Heart left ventricle (tissue), 13 donors: ENCODE data around the gene TMEM79.

ENCODE experiments used
- CTCF ChIP-seq, 12 donors: fragments of 200-600 bp; sonication (generic) in 4 of 12; IDR thresholded peaks; one replicate each; pipeline versions ENCODE4 v1.5.0 to v1.8.0; 2018 to 2022; ENCODE audit warnings: antibody characterized with exemption in 12 of 12, mild to moderate bottlenecking in 5 of 12
- POLR2A ChIP-seq, 2 donors: fragments of 450-650 bp; IDR thresholded peaks; one replicate each; pipeline ENCODE4 v1.6.1; 2017; ENCODE audit warnings: antibody characterized with exemption in 2 of 2, mild to moderate bottlenecking in 2 of 2, moderate library complexity in 2 of 2
- donor health status: ischemic (EF 13 %, LVEDD 7.1; RV severe dilation, severe dysfunction).
- donor health status: DM: no; HTN: yes; CAD: no.
- donor health status: DM: no; HTN: no; CAD: no.
- donor health status: ischemic (EF 25% LVEDD 6.9; RV normal size, moderate dysfunction).
- donor health status: ischemic (EF 25% LVEDD 5.7; RV mildly dilated, moderate dysfunction).
- donor health status: ischemic (EF 35%, LVEDD 5.7; RV mildly dilated, moderate dysfunction).
- donor health status: nonischemic (EF 11% LVEDD 7.7; RV severe dilation, severe dysfunction).
- donor health status: DM: yes; HTN: yes; CAD: no.
- donor health status: PGD.
- donor health status: ischemic (EF 29% LVEDD 5.4; RV normal size, mild dysfunction).
- donor health status: nonischemic (EF 23%, LVEDD 6.1; RV moderate dilation, normal function).

GRCh38 chr1:156244126-156244525 is 40.0 kb upstream of the TMEM79 start:
- TF ChIP-seq POLR2A (IDR thresholded peaks at IDR 0.05): no peak
- TF ChIP-seq CTCF (IDR thresholded peaks at IDR 0.05): no peak
